CD4-positive, alpha-beta T cell (primary cell): ENCODE measurements around the gene ZSWIM4. TPM values are rescaled to one million over a fixed set of nuclear protein-coding genes. Genes with fewer than 3 reads are reported as not detected.

Experiments used
- ATAC-seq: fragments of 200-7000 bp; cut with Tn5 transposase; one replicate; pipeline ENCODE4 v1.10.0; 2022; ENCODE audit warnings: mild to moderate bottlenecking; ENCODE audit not compliant: poor library complexity
- CTCF ChIA-PET: fragments of 350-600 bp; sonication (Branson Sonifier 250); formaldehyde crosslinking; loops from one replicate; lab custom pipeline; 2021; ENCODE audit warnings: antibody characterized with exemption, inconsistent platforms; lab: Charles Lee
- POLR2A ChIA-PET: fragments of 350-600 bp; sonication (Branson Sonifier 250); formaldehyde crosslinking; loops from one replicate; lab custom pipeline; 2021; ENCODE audit warnings: antibody characterized with exemption, inconsistent platforms; lab: Charles Lee
- DNase-seq, 14 experiments: peaks; one replicate each; pipeline ENCODE4 v3.0.0-alpha.2; 2013 to 2020; ENCODE audit warnings: mixed read lengths in 2 of 14
- H3K27ac ChIP-seq, 2 donors: one replicate each; pipeline versions ENCODE4 v1.5.1 to v1.7.0; 2013; ENCODE audit warnings: low read length in 2 of 2, low read depth in 1 of 2, mild to moderate bottlenecking in 1 of 2
- H3K27me3 ChIP-seq, 2 experiments: 1 replicate in 1 of 2; 2 replicates in 1 of 2; pipeline versions ENCODE4 v1.6.1 to v1.7.0; 2013; ENCODE audit warnings: low read length in 2 of 2, control low read depth in 1 of 2, mild to moderate bottlenecking in 1 of 2, moderate library complexity in 1 of 2; ENCODE audit not compliant: insufficient read depth in 2 of 2, control insufficient read depth in 1 of 2
- H3K36me3 ChIP-seq: one replicate; pipeline ENCODE4 v1.6.1; 2013; ENCODE audit warnings: low read length, control low read depth; ENCODE audit not compliant: insufficient read depth
- H3K4me1 ChIP-seq: one replicate; pipeline ENCODE4 v1.6.1; 2013; ENCODE audit warnings: low read length, control low read depth; ENCODE audit not compliant: insufficient read depth
- H3K4me3 ChIP-seq: one replicate; pipeline ENCODE4 v1.5.1; 2013; ENCODE audit warnings: mild to moderate bottlenecking, low read length, moderate library complexity
- H3K9me3 ChIP-seq, 2 experiments: 1 replicate in 1 of 2; 2 replicates in 1 of 2; pipeline versions ENCODE4 v1.6.1 to v1.7.0; 2013; ENCODE audit warnings: low read length in 2 of 2, mild to moderate bottlenecking in 2 of 2, control low read depth in 1 of 2, moderate library complexity in 1 of 2; ENCODE audit not compliant: control insufficient read depth in 1 of 2, insufficient read depth in 1 of 2
- H3K27ac Mint-ChIP-seq: one replicate; pipeline ENCODE4 v1.8.0; 2020; ENCODE audit warnings: mixed read lengths
- H3K27me3 Mint-ChIP-seq: one replicate; pipeline ENCODE4 v1.8.0; 2021; ENCODE audit warnings: mixed read lengths
- H3K36me3 Mint-ChIP-seq: one replicate; pipeline ENCODE4 v1.8.0; 2021; ENCODE audit warnings: low read depth, mixed read lengths
- H3K4me1 Mint-ChIP-seq: one replicate; pipeline ENCODE4 v1.8.0; 2021; ENCODE audit warnings: low read depth, mixed read lengths
- H3K4me3 Mint-ChIP-seq: one replicate; pipeline ENCODE4 v1.8.0; 2020; ENCODE audit warnings: mild to moderate bottlenecking, mixed read lengths
- H3K9me3 Mint-ChIP-seq: one replicate; pipeline ENCODE4 v1.8.0; 2020; ENCODE audit warnings: mixed read lengths
- intact Hi-C, 2 experiments: fragments of 100-400 bp; cut with DNase I in 1 of 2; cut with micrococcal nuclease in 1 of 2; formaldehyde crosslinking; loops; one replicate each; pipeline versions ENCODE4 v1.15.1 to v1.9.0; 2023 to 2025; cut with DNase I, micrococcal nuclease
- total RNA-seq, 174 experiments: library from RNA in 2 of 174; stranded (reverse) in 2 of 174; gene quantifications; one replicate each; pipeline ENCODE4 v1.2.3 and lab custom pipeline; 2021 to 2026
- TF ChIP-seq, protein P1 (sequence below): fragments of 200-600 bp; IDR thresholded peaks from one replicate; pipeline ENCODE4 v1.8.0; 2022; ENCODE audit warnings: antibody characterized with exemption, mild to moderate bottlenecking

ZSWIM4 gene
- total RNA-seq, 2 experiments from 2014 or later, result 3.5 to 3.8 TPM

- peaks cover 41% of the 10 kb centered on the region for H3K4me1 Mint-ChIP-seq
- Histone ChIP-seq H3K4me1 (peaks cover 40% of the 10 kb centered on the region), H3K27me3 (no peaks in the 10 kb centered on the region), H3K4me3 (peak overlapping the region; percentile 70), H3K36me3 (no peaks in the 10 kb centered on the region), H3K27ac (peak overlapping the region; percentile 59 to 64), H3K9me3 (no peaks in the 10 kb centered on the region)
- H3K27me3 Mint-ChIP-seq, result no peaks in the 10 kb centered on the region
- CTCF ChIA-PET, result interaction anchor here (0.7 to 1.8 kb wide), 3 partner anchors 10 to 205 kb away, joined by 3 to 4 read pairs (median 3); no protein-coding TSS in a partner anchor
- peak overlapping the region; percentile 90 for H3K27ac Mint-ChIP-seq
- POLR2A ChIA-PET, result interaction anchor here (0.6 to 3.4 kb wide), 11 partner anchors 20 to 237 kb away, joined by 3 to 21 read pairs (median 5); partner anchors contain the start of genes C19orf53, DCAF15, IL27RA and MRI1
- peak overlapping the region; percentile 96 for H3K4me3 Mint-ChIP-seq
- peak; percentile 3 for ATAC-seq
- DNase-seq, result peak in 1 of 14 experiments; percentile 37
- no peaks in the 10 kb centered on the region for H3K9me3 Mint-ChIP-seq
- TF ChIP-seq, protein P1, sequence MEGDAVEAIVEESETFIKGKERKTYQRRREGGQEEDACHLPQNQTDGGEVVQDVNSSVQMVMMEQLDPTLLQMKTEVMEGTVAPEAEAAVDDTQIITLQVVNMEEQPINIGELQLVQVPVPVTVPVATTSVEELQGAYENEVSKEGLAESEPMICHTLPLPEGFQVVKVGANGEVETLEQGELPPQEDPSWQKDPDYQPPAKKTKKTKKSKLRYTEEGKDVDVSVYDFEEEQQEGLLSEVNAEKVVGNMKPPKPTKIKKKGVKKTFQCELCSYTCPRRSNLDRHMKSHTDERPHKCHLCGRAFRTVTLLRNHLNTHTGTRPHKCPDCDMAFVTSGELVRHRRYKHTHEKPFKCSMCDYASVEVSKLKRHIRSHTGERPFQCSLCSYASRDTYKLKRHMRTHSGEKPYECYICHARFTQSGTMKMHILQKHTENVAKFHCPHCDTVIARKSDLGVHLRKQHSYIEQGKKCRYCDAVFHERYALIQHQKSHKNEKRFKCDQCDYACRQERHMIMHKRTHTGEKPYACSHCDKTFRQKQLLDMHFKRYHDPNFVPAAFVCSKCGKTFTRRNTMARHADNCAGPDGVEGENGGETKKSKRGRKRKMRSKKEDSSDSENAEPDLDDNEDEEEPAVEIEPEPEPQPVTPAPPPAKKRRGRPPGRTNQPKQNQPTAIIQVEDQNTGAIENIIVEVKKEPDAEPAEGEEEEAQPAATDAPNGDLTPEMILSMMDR, result no peak
- peaks cover 4% of the 10 kb centered on the region for H3K36me3 Mint-ChIP-seq
- intact Hi-C loops, result loop anchor here (2.0 kb wide), 2 partner anchors 20 to 52 kb away; partner anchors contain the start of gene C19orf53 (in 1 of the 2)
Measured at GRCh38 chr19:13794398-13794756, 866 bp upstream of the ZSWIM4 start.

DNA sequence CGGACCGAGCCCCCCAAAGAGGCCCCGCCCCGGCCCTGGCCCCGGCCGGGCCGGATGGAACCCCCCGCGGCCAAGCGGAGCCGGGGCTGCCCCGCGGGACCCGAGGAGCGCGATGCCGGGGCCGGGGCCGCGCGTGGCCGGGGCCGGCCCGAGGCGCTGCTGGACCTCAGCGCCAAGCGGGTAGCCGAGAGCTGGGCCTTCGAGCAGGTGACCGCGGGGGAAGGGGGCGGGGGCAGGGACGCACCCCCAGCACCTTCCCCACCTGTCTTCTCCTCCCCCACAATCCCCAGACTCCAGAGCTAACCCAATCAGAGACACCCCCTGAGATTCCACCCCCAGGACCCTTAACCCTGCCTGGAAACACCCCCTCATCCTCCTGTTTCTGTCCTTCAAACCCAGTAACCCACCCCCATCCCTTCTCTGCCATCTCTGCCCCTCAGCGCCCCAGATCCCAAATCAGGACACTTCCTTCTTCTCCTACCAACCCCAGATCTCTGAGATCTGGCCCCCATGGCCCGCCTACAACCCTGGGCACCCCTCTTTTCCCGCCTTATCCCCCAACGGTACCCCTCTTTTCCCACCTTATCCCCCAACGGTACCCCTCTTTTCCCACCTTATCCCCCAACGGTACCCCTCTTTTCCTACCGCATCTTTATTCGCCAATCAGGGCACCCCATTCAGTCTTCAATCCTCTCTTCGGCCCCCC is 505 bp downstream of the ZSWIM4 start:
- DNase-seq (peak in 1 of 14 experiments; percentile 35), ATAC-seq (peak; percentile 4)
- peak overlapping the region; percentile 70 for H3K4me3 ChIP-seq
- no peaks in the 10 kb centered on the region for H3K9me3 Mint-ChIP-seq
- TF ChIP-seq, protein P1, result no peak
- H3K36me3 Mint-ChIP-seq, result peaks cover 4% of the 10 kb centered on the region
- no peaks in the 10 kb centered on the region for H3K36me3 ChIP-seq
- H3K9me3 ChIP-seq, result no peaks in the 10 kb centered on the region
- H3K27me3 Mint-ChIP-seq, result no peaks in the 10 kb centered on the region
- peak overlapping the region in 1 of 2 donors; percentile 59 for H3K27ac ChIP-seq
- ChIA-PET CTCF (interaction anchor here (0.6 to 3.2 kb wide), 3 partner anchors 25 to 67 kb away, joined by 4 to 16 read pairs (median 4); no protein-coding TSS in a partner anchor), POLR2A (interaction anchor here (1.0 to 3.8 kb wide), 11 partner anchors 8 to 322 kb away, joined by 3 to 21 read pairs (median 6); partner anchors contain the start of genes C19orf53, IL27RA, MRI1 and PRKACA)
- H3K4me3 Mint-ChIP-seq, result peak overlapping the region; percentile 82
- intact Hi-C loops, result loop anchor here (1.0 to 2.0 kb wide), 4 partner anchors 21 to 51 kb away; partner anchors contain the start of gene C19orf53 (in 2 of the 2)
- peaks cover 29% of the 10 kb centered on the region for H3K4me1 ChIP-seq
- peaks cover 34% of the 10 kb centered on the region for H3K4me1 Mint-ChIP-seq
- peak overlapping the region; percentile 90 for H3K27ac Mint-ChIP-seq
- no peaks in the 10 kb centered on the region for H3K27me3 ChIP-seq

DNA sequence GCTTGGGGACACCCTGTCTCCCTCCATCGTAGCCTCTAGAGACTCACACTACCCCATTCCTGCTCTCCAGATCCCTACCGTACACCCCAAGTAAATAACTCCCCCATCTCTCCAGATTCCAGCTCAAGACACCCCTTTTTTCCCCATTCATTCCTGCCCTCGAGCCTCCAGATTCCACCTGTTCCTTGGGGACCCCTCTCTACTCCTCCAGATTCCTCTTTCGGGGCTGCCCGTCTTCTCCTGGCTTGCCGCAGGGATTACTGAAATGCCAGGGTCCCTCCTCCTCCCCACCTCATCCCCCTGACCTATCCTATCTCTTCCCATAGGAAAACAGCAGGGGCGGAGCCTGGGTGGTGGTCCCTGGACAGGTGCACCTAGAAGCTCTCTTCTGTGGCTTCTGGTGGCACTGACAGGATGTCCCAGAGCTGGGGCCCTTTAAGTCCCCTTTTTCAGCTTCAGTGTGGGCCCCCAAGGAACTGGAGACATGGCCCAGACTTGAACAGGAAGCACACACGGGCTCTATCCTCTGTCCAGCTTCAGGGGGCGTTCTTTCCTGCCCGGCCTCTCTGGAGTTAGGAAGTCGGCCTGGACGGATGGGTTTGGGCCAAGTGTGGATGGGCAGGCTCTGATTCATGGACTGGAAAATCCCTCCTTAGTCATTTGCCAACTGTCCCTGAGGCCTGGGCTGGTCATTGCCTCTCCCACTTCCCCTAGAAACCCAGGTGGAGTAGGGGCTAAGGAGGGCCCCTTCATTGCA is 1.2 kb downstream of the ZSWIM4 start:
- ATAC-seq (no peak), DNase-seq (peak in 2 of 14 experiments; percentile 61 to 68)
- ChIA-PET POLR2A (interaction anchor here (0.7 to 3.8 kb wide), 9 partner anchors 9 to 321 kb away, joined by 3 to 21 read pairs (median 6); partner anchors contain the start of genes C19orf53 and PRKACA), CTCF (interaction anchor here (3.2 kb wide), 1 partner anchor 66 kb away, joined by 16 read pairs; no protein-coding TSS in a partner anchor)
- TF ChIP-seq, protein P1, result no peak
- Mint-ChIP-seq H3K36me3 (peaks cover 4% of the 10 kb centered on the region), H3K4me3 (peak overlapping the region; percentile 82), H3K9me3 (no peaks in the 10 kb centered on the region), H3K27ac (peak overlapping the region; percentile 53), H3K4me1 (peaks cover 34% of the 10 kb centered on the region), H3K27me3 (no peaks in the 10 kb centered on the region)
- Histone ChIP-seq H3K27ac (no peak overlapping the region), H3K9me3 (no peaks in the 10 kb centered on the region), H3K27me3 (no peaks in the 10 kb centered on the region), H3K4me1 (peaks cover 29% of the 10 kb centered on the region), H3K4me3 (peak overlapping the region; percentile 70), H3K36me3 (no peaks in the 10 kb centered on the region)
- intact Hi-C loops, result loop anchor here in 1 of 2 experiments (2.0 kb wide), 1 partner anchor 36 kb away; no protein-coding TSS in a partner anchor
